GM23338 (cell line): ENCODE results near the gene OPRM1. TPM values are rescaled to one million over a fixed set of nuclear protein-coding genes. Genes with fewer than 3 reads are reported as not detected.

Experiments used
- ATAC-seq: fragments of 200-7000 bp; cut with Tn5 transposase; 3 replicates; pipeline ENCODE4 v1.9.1; 2020
- DNase-seq: peaks from one replicate; pipeline ENCODE4 v3.0.0-alpha.2; 2015; ENCODE audit warnings: low spot score
- H2AFZ ChIP-seq: fragments of 200-600 bp; sonication (generic); 2 replicates; pipeline ENCODE4 v1.8.0; 2016; ENCODE audit warnings: antibody characterized with exemption, mild to moderate bottlenecking, moderate library complexity
- H3F3A ChIP-seq: fragments of 200-600 bp; sonication (generic); replicated peaks from 2 replicates; pipeline ENCODE4 v1.8.0; 2017; ENCODE audit warnings: antibody characterized with exemption, mixed run types, low read depth
- H3K27ac ChIP-seq: fragments of 200-600 bp; sonication (generic); 2 replicates; pipeline ENCODE4 v1.6.1; 2016; ENCODE audit warnings: low read depth
- H3K27me3 ChIP-seq: fragments of 200-600 bp; sonication (generic); 2 replicates; pipeline ENCODE4 v1.8.0; 2016; ENCODE audit warnings: mild to moderate bottlenecking, mixed run types, moderate library complexity; ENCODE audit not compliant: insufficient read depth
- H3K36me3 ChIP-seq: fragments of 200-600 bp; sonication (generic); 2 replicates; pipeline ENCODE4 v1.8.0; 2016; ENCODE audit warnings: mild to moderate bottlenecking; ENCODE audit not compliant: insufficient read depth
- H3K4me1 ChIP-seq: fragments of 200-600 bp; sonication (generic); 2 replicates; pipeline ENCODE4 v1.8.0; 2016; ENCODE audit warnings: mild to moderate bottlenecking, moderate library complexity; ENCODE audit not compliant: insufficient read depth
- H3K4me2 ChIP-seq: fragments of 200-600 bp; sonication (generic); 2 replicates; pipeline ENCODE4 v1.7.1; 2017; ENCODE audit warnings: mixed run types
- H3K4me3 ChIP-seq: fragments of 200-600 bp; sonication (generic); 2 replicates; pipeline ENCODE4 v1.6.1; 2016; ENCODE audit warnings: mixed run types
- H3K79me2 ChIP-seq: fragments of 200-600 bp; sonication (generic); replicated peaks from 2 replicates; pipeline ENCODE4 v1.8.0; 2017; ENCODE audit warnings: mild to moderate bottlenecking; ENCODE audit not compliant: insufficient read depth
- H3K9me2 ChIP-seq: fragments of 200-600 bp; sonication (generic); 2 replicates; pipeline ENCODE4 v1.8.0; 2017; ENCODE audit not compliant: insufficient read depth
- H4K20me1 ChIP-seq: fragments of 200-600 bp; sonication (generic); replicated peaks from 2 replicates; pipeline ENCODE4 v1.8.0; 2017; ENCODE audit warnings: mild to moderate bottlenecking; ENCODE audit not compliant: insufficient read depth
- H3K27ac Mint-ChIP-seq: 2 replicates; pipeline ENCODE4 v1.8.0; 2020; ENCODE audit warnings: inconsistent platforms, mild to moderate bottlenecking, moderate library complexity, mixed read lengths
- H3K27me3 Mint-ChIP-seq: 3 replicates; pipeline ENCODE4 v1.8.0; 2022; ENCODE audit warnings: low read depth, mild to moderate bottlenecking, moderate library complexity, mixed read lengths, inconsistent platforms; ENCODE audit not compliant: insufficient read depth, poor library complexity
- H3K36me3 Mint-ChIP-seq: 3 replicates; pipeline ENCODE4 v1.8.0; 2021; ENCODE audit warnings: low read depth, mild to moderate bottlenecking, inconsistent platforms, moderate library complexity, mixed read lengths
- H3K4me1 Mint-ChIP-seq: 3 replicates; pipeline ENCODE4 v1.8.0; 2020; ENCODE audit warnings: mild to moderate bottlenecking, inconsistent platforms, mixed read lengths
- H3K4me3 Mint-ChIP-seq: 3 replicates; pipeline ENCODE4 v1.8.0; 2021; ENCODE audit warnings: moderate library complexity, mild to moderate bottlenecking, inconsistent platforms, mixed read lengths
- H3K9me3 Mint-ChIP-seq: 3 replicates; pipeline ENCODE4 v1.8.0; 2020; ENCODE audit warnings: moderate library complexity, mild to moderate bottlenecking, inconsistent platforms, mixed read lengths
- CREB1 ChIP-seq: fragments of 250-450 bp; sonication (Bioruptor Pico); IDR thresholded peaks from 2 replicates; pipeline ENCODE4 v1.5.0; 2020; ENCODE audit warnings: low read depth, mild to moderate bottlenecking, moderate library complexity
- EZH2 ChIP-seq: fragments of 200-600 bp; sonication (generic); IDR thresholded peaks from one replicate; pipeline ENCODE4 v1.8.0; 2017; ENCODE audit warnings: antibody characterized with exemption, mild to moderate bottlenecking, low read depth; ENCODE audit not compliant: unreplicated experiment
- EZH2phosphoT487 ChIP-seq: fragments of 200-600 bp; sonication (generic); IDR thresholded peaks from one replicate; pipeline ENCODE4 v1.8.1; 2018; ENCODE audit warnings: antibody characterized with exemption; ENCODE audit not compliant: unreplicated experiment
- JUNB ChIP-seq: IDR thresholded peaks from one replicate; pipeline ENCODE4 v1.6.1; 2016; ENCODE audit warnings: antibody characterized with exemption; ENCODE audit not compliant: unreplicated experiment
- NANOG ChIP-seq: IDR thresholded peaks from 2 replicates; pipeline ENCODE4 v1.6.1; 2016; ENCODE audit warnings: antibody characterized with exemption, borderline replicate concordance
- POLR2AphosphoS5 ChIP-seq: IDR thresholded peaks from 2 replicates; pipeline ENCODE4 v1.6.1; 2016; ENCODE audit warnings: antibody characterized with exemption, low read depth
- REST ChIP-seq: IDR thresholded peaks from one replicate; pipeline ENCODE4 v1.6.1; 2018; ENCODE audit warnings: antibody characterized with exemption; ENCODE audit not compliant: unreplicated experiment
- STAT1 ChIP-seq: IDR thresholded peaks from one replicate; pipeline ENCODE4 v1.6.1; 2016; ENCODE audit warnings: antibody characterized with exemption; ENCODE audit not compliant: unreplicated experiment
- ZNF114 ChIP-seq: fragments of 250-450 bp; sonication (Bioruptor Pico); IDR thresholded peaks from 2 replicates; pipeline ENCODE4 v1.5.0; 2020; ENCODE audit warnings: mild to moderate bottlenecking, moderate library complexity
- ZNF331 ChIP-seq: fragments of 250-450 bp; sonication (Bioruptor Pico); IDR thresholded peaks from 2 replicates; pipeline ENCODE4 v1.5.0; 2020; ENCODE audit warnings: low read depth, mild to moderate bottlenecking, moderate library complexity
- ZNF462 ChIP-seq: fragments of 250-450 bp; sonication (Bioruptor Pico); IDR thresholded peaks from 2 replicates; pipeline ENCODE4 v1.5.0; 2020; ENCODE audit warnings: mild to moderate bottlenecking, moderate library complexity
- polyA plus RNA-seq: library from polyadenylated mRNA; unstranded; fragments of >200 nt; fragmentation: Nextera tagmentation; extraction: Ambion mirVana; gene quantifications from 2 replicates; pipeline ENCODE4 v1.2.1, GENCODE V29; 2016
- total RNA-seq: library from RNA; depleted of rRNA; stranded (reverse); fragments of >200 nt; shearing (Covaris generic); gene quantifications from 2 replicates; pipeline ENCODE4 v1.2.3, GENCODE V29; 2014
- TF ChIP-seq, protein P1 (sequence below): IDR thresholded peaks from 2 replicates; pipeline ENCODE4 v1.6.1; 2016; ENCODE audit warnings: antibody characterized with exemption
- TF ChIP-seq, protein P2 (sequence below), 2 experiments: fragments of 200-600 bp in 1 of 2; sonication (generic) in 1 of 2; conservative IDR thresholded peaks; 2 replicates each; pipeline versions ENCODE4 v1.5.1 to v1.6.1; 2016 to 2017; ENCODE audit warnings: antibody characterized with exemption in 2 of 2, low read depth in 2 of 2, mild to moderate bottlenecking in 2 of 2, moderate library complexity in 1 of 2

Gene OPRM1
- total and polyA plus RNA-seq, 2 experiments from 2014 or later, result 0.52 TPM; not detected in 1

DNA sequence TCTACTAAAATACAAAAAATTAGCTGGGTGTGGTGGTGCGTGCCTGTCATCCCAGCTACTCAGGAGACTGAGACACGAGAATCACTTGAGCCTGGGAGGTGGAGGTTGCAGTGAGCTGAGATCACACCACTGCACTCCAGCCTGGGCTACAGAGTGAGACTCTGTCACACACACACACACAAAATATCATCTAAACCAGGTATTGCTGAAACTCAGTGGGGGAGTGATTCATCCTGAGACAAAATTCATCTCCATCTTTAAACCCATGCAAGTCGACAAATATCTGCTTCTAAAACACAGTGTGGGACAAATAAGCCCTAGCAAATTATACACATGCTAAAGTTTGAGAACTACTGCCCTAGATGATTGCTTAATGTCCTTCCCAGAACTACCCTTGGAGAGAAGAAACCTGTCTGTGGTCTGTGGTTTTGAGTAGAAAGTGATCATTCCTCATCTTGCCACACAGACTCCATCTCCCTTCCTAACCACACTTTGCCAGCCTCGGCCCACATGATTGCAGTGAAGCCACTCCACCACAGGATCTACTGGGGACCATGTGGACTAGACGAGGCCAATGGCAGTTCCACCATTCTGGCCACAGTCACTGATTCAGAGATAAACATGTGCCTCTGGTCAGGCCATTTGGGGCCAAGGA, 130.3 kb downstream of the OPRM1 start:
- Mint-ChIP-seq H3K36me3 (peaks cover 12% of the 10 kb centered on the region; the same call in 2 of the 3 replicates), H3K4me3 (no peak overlapping the region), H3K27ac (no peak overlapping the region), H3K9me3 (peaks cover 22% of the 10 kb centered on the region), H3K27me3 (no peaks in the 10 kb centered on the region), H3K4me1 (no peaks in the 10 kb centered on the region)
- no peak for TF ChIP-seq EZH2
- no peak for TF ChIP-seq JUNB
- no peak for TF ChIP-seq CREB1
- TF ChIP-seq ZNF331 (CRISPR knock-in tag), result no peak
- TF ChIP-seq, protein P1, sequence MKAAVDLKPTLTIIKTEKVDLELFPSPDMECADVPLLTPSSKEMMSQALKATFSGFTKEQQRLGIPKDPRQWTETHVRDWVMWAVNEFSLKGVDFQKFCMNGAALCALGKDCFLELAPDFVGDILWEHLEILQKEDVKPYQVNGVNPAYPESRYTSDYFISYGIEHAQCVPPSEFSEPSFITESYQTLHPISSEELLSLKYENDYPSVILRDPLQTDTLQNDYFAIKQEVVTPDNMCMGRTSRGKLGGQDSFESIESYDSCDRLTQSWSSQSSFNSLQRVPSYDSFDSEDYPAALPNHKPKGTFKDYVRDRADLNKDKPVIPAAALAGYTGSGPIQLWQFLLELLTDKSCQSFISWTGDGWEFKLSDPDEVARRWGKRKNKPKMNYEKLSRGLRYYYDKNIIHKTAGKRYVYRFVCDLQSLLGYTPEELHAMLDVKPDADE, result no peak
- TF ChIP-seq STAT1, result no peak
- TF ChIP-seq ZNF462 (CRISPR knock-in tag), result no peak
- TF ChIP-seq, protein P2, sequence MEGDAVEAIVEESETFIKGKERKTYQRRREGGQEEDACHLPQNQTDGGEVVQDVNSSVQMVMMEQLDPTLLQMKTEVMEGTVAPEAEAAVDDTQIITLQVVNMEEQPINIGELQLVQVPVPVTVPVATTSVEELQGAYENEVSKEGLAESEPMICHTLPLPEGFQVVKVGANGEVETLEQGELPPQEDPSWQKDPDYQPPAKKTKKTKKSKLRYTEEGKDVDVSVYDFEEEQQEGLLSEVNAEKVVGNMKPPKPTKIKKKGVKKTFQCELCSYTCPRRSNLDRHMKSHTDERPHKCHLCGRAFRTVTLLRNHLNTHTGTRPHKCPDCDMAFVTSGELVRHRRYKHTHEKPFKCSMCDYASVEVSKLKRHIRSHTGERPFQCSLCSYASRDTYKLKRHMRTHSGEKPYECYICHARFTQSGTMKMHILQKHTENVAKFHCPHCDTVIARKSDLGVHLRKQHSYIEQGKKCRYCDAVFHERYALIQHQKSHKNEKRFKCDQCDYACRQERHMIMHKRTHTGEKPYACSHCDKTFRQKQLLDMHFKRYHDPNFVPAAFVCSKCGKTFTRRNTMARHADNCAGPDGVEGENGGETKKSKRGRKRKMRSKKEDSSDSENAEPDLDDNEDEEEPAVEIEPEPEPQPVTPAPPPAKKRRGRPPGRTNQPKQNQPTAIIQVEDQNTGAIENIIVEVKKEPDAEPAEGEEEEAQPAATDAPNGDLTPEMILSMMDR (conservative IDR thresholded peaks at IDR 0.05; ENCODE audit: low read depth in 2 of 2), result no peak
- no peak for TF ChIP-seq NANOG
- no peak for TF ChIP-seq EZH2phosphoT487
- TF ChIP-seq REST, result no peak
- no peak for TF ChIP-seq ZNF114
- no peak for TF ChIP-seq POLR2AphosphoS5
- DNase-seq (no peak), ATAC-seq (no peak)
- Histone ChIP-seq H3F3A (no peaks in the 10 kb centered on the region), H2AFZ (no peak overlapping the region), H3K27me3 (no peaks in the 10 kb centered on the region), H3K36me3 (no peaks in the 10 kb centered on the region), H4K20me1 (no peaks in the 10 kb centered on the region), H3K4me3 (no peak overlapping the region), H3K9me2 (no peaks in the 10 kb centered on the region), H3K4me1 (no peaks in the 10 kb centered on the region), H3K4me2 (no peak overlapping the region), H3K27ac (no peak overlapping the region), H3K79me2 (no peaks in the 10 kb centered on the region)
